HG03135 (cell line): ENCODE results near the gene CEACAM3.

Experiments used
- ATAC-seq: cut with Tn5 transposase; IDR thresholded peaks from one replicate; pipeline ENCODE4 v1.9.1; 2021; ENCODE audit warnings: mild to moderate bottlenecking, moderate library complexity; ENCODE audit not compliant: unreplicated experiment

The CEACAM3 gene

GRCh38 chr19:41843371-41843770 is 47.0 kb downstream of the CEACAM3 start:
- no peak for ATAC-seq

GRCh38 chr19:41844601-41845000 is 48.2 kb downstream of the CEACAM3 start, which contains the start of gene LYPD4:
Gene LYPD4 (minus strand): TSS chr19:41844683. CDS start chr19:41839285, 5,398 bp downstream.
- no peak for ATAC-seq

- no peak for ATAC-seq
These were observed 48.4 kb downstream of the CEACAM3 start, which contains the start of gene DMRTC2 for GRCh38 chr19:41845001-41845050. Gene DMRTC2 (plus strand): TSS chr19:41845042. CDS start chr19:41847429, 2,387 bp downstream.

GRCh38 chr19:41845051-41845590 is 48.7 kb downstream of the CEACAM3 start:
- ATAC-seq, result no peak

- ATAC-seq, result no peak
These were observed 51.1 kb downstream of the CEACAM3 start for GRCh38 chr19:41847351-41848105.

GRCh38 chr19:41848666-41849065 is 52.3 kb downstream of the CEACAM3 start:
- no peak for ATAC-seq

- no peak for ATAC-seq
These were observed 52.7 kb downstream of the CEACAM3 start for GRCh38 chr19:41849067-41849466.

GRCh38 chr19:41850381-41850780 is 54.0 kb downstream of the CEACAM3 start:
- no peak for ATAC-seq

- no peak for ATAC-seq
These were observed 55.1 kb downstream of the CEACAM3 start for GRCh38 chr19:41851456-41851855.

GRCh38 chr19:41853344-41853743 is 57.0 kb downstream of the CEACAM3 start:
- ATAC-seq, result no peak

- ATAC-seq, result no peak
These were observed 57.4 kb downstream of the CEACAM3 start for GRCh38 chr19:41853768-41854167.

GRCh38 chr19:41859213-41859617 is 62.8 kb downstream of the CEACAM3 start:
- no peak for ATAC-seq

- ATAC-seq, result peak; percentile 74
These were observed 63.4 kb downstream of the CEACAM3 start, which contains the start of gene RPS19 for GRCh38 chr19:41859618-41860418. Gene RPS19 (plus strand): TSS chr19:41860255. CDS start chr19:41860775, 520 bp downstream.

GRCh38 chr19:41860419-41861115 is 64.2 kb downstream of the CEACAM3 start:
- no peak for ATAC-seq
